ENCODE results near the gene LMNB1. TPM values are rescaled to one million over a fixed set of nuclear protein-coding genes. Genes with fewer than 3 reads are reported as not detected.

The LMNB1 gene
- total RNA-seq, 4 donors from 2014 or later = 13.7 to 61.5 (median 39.2) TPM

- H3K36me3 ChIP-seq = no peaks in the 10 kb centered on the region
- H3K4me3 ChIP-seq = peak overlapping the region in 1 of 4 donors; percentile 39
- no peak for DNase-seq
- H3K9me3 ChIP-seq = no peaks in the 10 kb centered on the region
- intact Hi-C loops (cut with DNase I) = no loop called here
- peaks cover 0 to 10% (median 4%) of the 10 kb centered on the region in 3 donors for H3K4me1 ChIP-seq
- H3K27me3 ChIP-seq = peaks cover 0 to 16% (median 0%) of the 10 kb centered on the region in 4 donors
- no peak overlapping the region for H3K27ac ChIP-seq
- TF ChIP-seq POLR2A (IDR thresholded peaks at IDR 0.05) (no peak), CTCF (IDR thresholded peaks at IDR 0.05) (no peak)
- WGBS, 2 donors = 7 to 27% methylated on average over 13 to 20 of the region's 22 CpGs
These were observed 92.1 kb downstream of the LMNB1 start for GRCh38 chr5:126869005-126869451.

GRCh38 chr5:126871441-126871840 lies 94.5 kb downstream of the LMNB1 start:
- no peak overlapping the region for H3K4me3 ChIP-seq
- H3K9me3 ChIP-seq = no peaks in the 10 kb centered on the region
- no peak for DNase-seq
- TF ChIP-seq POLR2A (IDR thresholded peaks at IDR 0.05) (no peak), CTCF (IDR thresholded peaks at IDR 0.05) (no peak)
- H3K4me1 ChIP-seq = peaks cover 0 to 17% (median 4%) of the 10 kb centered on the region in 3 donors
- no peaks in the 10 kb centered on the region for H3K36me3 ChIP-seq
- 86 to 90% methylated on average over 6 of the region's 6 CpGs for WGBS, 2 donors
- intact Hi-C loops (cut with DNase I) = no loop called here
- H3K27ac ChIP-seq = no peak overlapping the region
- peaks cover 0 to 16% (median 0%) of the 10 kb centered on the region in 4 donors for H3K27me3 ChIP-seq

GRCh38 chr5:126872561-126873354 lies 95.8 kb downstream of the LMNB1 start:
- intact Hi-C loops (cut with DNase I) = no loop called here
- H3K36me3 ChIP-seq = no peaks in the 10 kb centered on the region
- 93% methylated on average over 11 of the region's 11 CpGs for WGBS, 2 donors
- H3K27ac ChIP-seq = no peak overlapping the region
- peaks cover 0 to 17% (median 4%) of the 10 kb centered on the region in 3 donors for H3K4me1 ChIP-seq
- H3K9me3 ChIP-seq = no peaks in the 10 kb centered on the region
- H3K4me3 ChIP-seq = no peak overlapping the region
- peaks cover 0 to 16% (median 0%) of the 10 kb centered on the region in 4 donors for H3K27me3 ChIP-seq
- TF ChIP-seq POLR2A (IDR thresholded peaks at IDR 0.05) = no peak
- TF ChIP-seq CTCF (IDR thresholded peaks at IDR 0.05) = no peak
- no peak for DNase-seq

- peaks cover 0 to 7% (median 0%) of the 10 kb centered on the region in 4 donors for H3K27me3 ChIP-seq
- intact Hi-C loops (cut with DNase I) = no loop called here
- H3K4me3 ChIP-seq = no peak overlapping the region
- TF ChIP-seq POLR2A (IDR thresholded peaks at IDR 0.05) = no peak
- no peak for TF ChIP-seq CTCF (IDR thresholded peaks at IDR 0.05)
- H3K36me3 ChIP-seq = no peaks in the 10 kb centered on the region
- WGBS, 2 donors = 41 to 52% methylated on average over 5 to 10 of the region's 13 CpGs
- peaks cover 0 to 8% (median 0%) of the 10 kb centered on the region in 3 donors for H3K4me1 ChIP-seq
- no peak for DNase-seq
- H3K9me3 ChIP-seq = no peaks in the 10 kb centered on the region
- no peak overlapping the region for H3K27ac ChIP-seq
These were observed 98.4 kb downstream of the LMNB1 start for GRCh38 chr5:126875303-126875785.

- H3K27me3 ChIP-seq = peaks cover 0 to 6% (median 0%) of the 10 kb centered on the region in 4 donors
- peaks cover 0 to 8% (median 0%) of the 10 kb centered on the region in 3 donors for H3K4me1 ChIP-seq
- no peak overlapping the region for H3K4me3 ChIP-seq
- 77 to 80% methylated on average over 6 to 7 of the region's 7 CpGs for WGBS, 2 donors
- H3K27ac ChIP-seq = no peak overlapping the region
- H3K9me3 ChIP-seq = no peaks in the 10 kb centered on the region
- DNase-seq = no peak
- intact Hi-C loops (cut with DNase I) = no loop called here
- no peaks in the 10 kb centered on the region for H3K36me3 ChIP-seq
- TF ChIP-seq CTCF (IDR thresholded peaks at IDR 0.05) = no peak
These were observed 100.7 kb downstream of the LMNB1 start for GRCh38 chr5:126877602-126878001.
